GM18868 (cell line): ENCODE data around the gene GPC3.
"Not testable (repeated sequence)": the region's sequence is repeated elsewhere in the genome, so short reads cannot be mapped to it uniquely, and the experiment has no call there.

Experiments used
- ATAC-seq: cut with Tn5 transposase; IDR thresholded peaks from one replicate; pipeline ENCODE4 v1.9.1; 2021; ENCODE audit warnings: mild to moderate bottlenecking, moderate library complexity; ENCODE audit not compliant: unreplicated experiment

The GPC3 gene

GRCh38 chrX:133985164-133985966 is at the start of gene GPC3:
GPC3 (minus strand) TSS chrX:133985594.
- peak; percentile 77 for ATAC-seq

- no peak for ATAC-seq
Measured at GRCh38 chrX:134032441-134032840, 47.0 kb upstream of the GPC3 start.

- ATAC-seq, result peak; percentile 80
Measured at GRCh38 chrX:134026565-134027311, 41.3 kb upstream of the GPC3 start.

- no peak for ATAC-seq
Measured at GRCh38 chrX:134025986-134026545, 40.7 kb upstream of the GPC3 start.

- ATAC-seq, result no peak
Measured at GRCh38 chrX:134024686-134025377, 39.4 kb upstream of the GPC3 start.

- ATAC-seq, result no peak
Measured at GRCh38 chrX:134023851-134024281, 38.5 kb upstream of the GPC3 start.

- ATAC-seq, result no peak
Measured at GRCh38 chrX:134020910-134021309, 35.5 kb upstream of the GPC3 start.

- no peak for ATAC-seq
Measured at GRCh38 chrX:134019567-134020206, 34.3 kb upstream of the GPC3 start.

GRCh38 chrX:134016309-134016708 is 30.9 kb upstream of the GPC3 start:
- not testable (repeated sequence) for ATAC-seq

GRCh38 chrX:134015510-134015909 is 30.1 kb upstream of the GPC3 start:
- not testable (repeated sequence) for ATAC-seq

- ATAC-seq, result no peak
Measured at GRCh38 chrX:134013524-134013923, 28.1 kb upstream of the GPC3 start.

- ATAC-seq, result no peak
Measured at GRCh38 chrX:134013092-134013497, 27.7 kb upstream of the GPC3 start.

GRCh38 chrX:134010690-134011089 is 25.3 kb upstream of the GPC3 start:
- ATAC-seq, result no peak

- no peak for ATAC-seq
Measured at GRCh38 chrX:134007716-134008115, 22.3 kb upstream of the GPC3 start.

- no peak for ATAC-seq
Measured at GRCh38 chrX:134006484-134007161, 21.2 kb upstream of the GPC3 start.

- no peak for ATAC-seq
Measured at GRCh38 chrX:134004084-134004483, 18.7 kb upstream of the GPC3 start.

GRCh38 chrX:134002921-134003615 is 17.7 kb upstream of the GPC3 start:
- no peak for ATAC-seq

- no peak for ATAC-seq
Measured at GRCh38 chrX:134000260-134001245, 15.2 kb upstream of the GPC3 start.
